Measurements from ENCODE around the gene DAPK2.

DNA sequence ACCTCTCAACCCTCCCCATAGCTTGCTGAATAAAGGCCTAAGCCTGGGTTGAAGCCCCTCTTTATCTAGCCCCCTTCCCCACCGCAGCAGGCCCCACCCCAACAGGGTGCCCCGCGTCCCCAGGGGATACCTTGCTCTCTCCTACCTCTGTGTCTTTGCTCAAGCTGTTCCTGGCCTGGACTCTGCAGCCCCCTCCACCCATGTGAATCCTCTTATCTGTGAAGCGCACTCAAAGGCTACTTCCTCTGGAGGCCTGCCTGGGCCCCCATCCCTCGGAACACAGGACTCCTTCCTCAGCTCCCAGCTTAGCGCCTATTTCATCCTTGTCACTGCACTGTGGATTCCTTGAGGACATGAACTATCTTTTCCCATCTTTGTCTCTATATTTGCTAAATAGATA, 151.1 kb downstream of the DAPK2 start:
- TF ChIP-seq, protein P1, sequence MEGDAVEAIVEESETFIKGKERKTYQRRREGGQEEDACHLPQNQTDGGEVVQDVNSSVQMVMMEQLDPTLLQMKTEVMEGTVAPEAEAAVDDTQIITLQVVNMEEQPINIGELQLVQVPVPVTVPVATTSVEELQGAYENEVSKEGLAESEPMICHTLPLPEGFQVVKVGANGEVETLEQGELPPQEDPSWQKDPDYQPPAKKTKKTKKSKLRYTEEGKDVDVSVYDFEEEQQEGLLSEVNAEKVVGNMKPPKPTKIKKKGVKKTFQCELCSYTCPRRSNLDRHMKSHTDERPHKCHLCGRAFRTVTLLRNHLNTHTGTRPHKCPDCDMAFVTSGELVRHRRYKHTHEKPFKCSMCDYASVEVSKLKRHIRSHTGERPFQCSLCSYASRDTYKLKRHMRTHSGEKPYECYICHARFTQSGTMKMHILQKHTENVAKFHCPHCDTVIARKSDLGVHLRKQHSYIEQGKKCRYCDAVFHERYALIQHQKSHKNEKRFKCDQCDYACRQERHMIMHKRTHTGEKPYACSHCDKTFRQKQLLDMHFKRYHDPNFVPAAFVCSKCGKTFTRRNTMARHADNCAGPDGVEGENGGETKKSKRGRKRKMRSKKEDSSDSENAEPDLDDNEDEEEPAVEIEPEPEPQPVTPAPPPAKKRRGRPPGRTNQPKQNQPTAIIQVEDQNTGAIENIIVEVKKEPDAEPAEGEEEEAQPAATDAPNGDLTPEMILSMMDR (IDR thresholded peaks at IDR 0.05): no peak
- TF ChIP-seq POLR2A (IDR thresholded peaks at IDR 0.05): no peak

Data from Peyer's patch (tissue), 4 donors.